ENCODE measurements around the gene PRKD2. TPM values are rescaled to one million over a fixed set of nuclear protein-coding genes. Genes with fewer than 3 reads are reported as not detected.

Gene PRKD2
- total and polyA plus RNA-seq, 2 of the 8 experiments (the other 6 are each of a cell fraction or from before 2014, with no cell fraction given): 24.4 to 63.8 TPM

GRCh38 chr19:46644720-46645119 lies 72.2 kb downstream of the PRKD2 start:
- Histone ChIP-seq H4K20me1 (replicated peaks in 1 of 2; ENCODE audit: control insufficient read depth in 1 of 2, insufficient read depth in 2 of 2, low read length in 2 of 2) (no peaks in the 10 kb centered on the region), H3K4me2 (ENCODE audit: insufficient read depth in 1 of 2, low read depth in 2 of 2, low read length in 2 of 2) (no peak overlapping the region), H3K4me3 (ENCODE audit: extremely low read depth in 1 of 4, insufficient read depth in 2 of 4, low read depth in 3 of 4, low read length in 4 of 4) (no peak overlapping the region), H3K79me1 (ENCODE audit: low read depth, low read length) (no peaks in the 10 kb centered on the region), H3K4ac (replicated peaks; ENCODE audit: insufficient read length, low read depth, low read length) (no peak overlapping the region), H4K5ac (ENCODE audit: insufficient read length, low read depth, low read length) (no peak overlapping the region), H4K91ac (replicated peaks; ENCODE audit: insufficient read length, low read length) (no peak overlapping the region), H3K27ac (ENCODE audit: low read depth, low read length) (no peak overlapping the region), H2BK120ac (replicated peaks; ENCODE audit: low read depth, low read length) (no peak overlapping the region), H2BK20ac (ENCODE audit: low read length) (no peak overlapping the region), H2AFZ (ENCODE audit: low read length) (no peak overlapping the region), H3K18ac (ENCODE audit: extremely low read depth, low read length) (no peak overlapping the region), H2AK5ac (ENCODE audit: low read depth, low read length) (no peak overlapping the region), H3K23ac (ENCODE audit: insufficient read length) (no peak overlapping the region), H2BK5ac (ENCODE audit: low read depth, low read length) (no peak overlapping the region), H3K36me3 (ENCODE audit: control insufficient read depth in 2 of 4, insufficient read depth in 4 of 4, low read length in 3 of 4) (peaks cover 0 to 8% (median 0%) of the 10 kb centered on the region in 4 experiments; a peak in 1 of 8 replicates), H3K27me3 (replicated peaks in 1 of 4; ENCODE audit: control insufficient read depth in 3 of 4, extremely low read depth in 1 of 4, insufficient read depth in 3 of 4, low read length in 3 of 4) (peaks cover 25 to 44% (median 40%) of the 10 kb centered on the region in 4 experiments), H3K23me2 (ENCODE audit: low read depth, low read length) (peaks cover 11% of the 10 kb centered on the region; the same call in 1 of the 2 replicates), H3K4me1 (replicated peaks in 1 of 4; ENCODE audit: control insufficient read depth in 3 of 4, insufficient read depth in 4 of 4, low read length in 3 of 4) (peaks cover 0 to 4% (median 1%) of the 10 kb centered on the region in 4 experiments; a peak in 4 of 7 replicates), H2BK15ac (ENCODE audit: low read length) (no peak overlapping the region), H4K8ac (ENCODE audit: extremely low read depth, insufficient read depth, low read length) (no peak overlapping the region), H3K14ac (ENCODE audit: insufficient read length) (no peak overlapping the region), H3K56ac (replicated peaks; ENCODE audit: insufficient read length, low read depth, low read length) (no peak overlapping the region), H3K79me2 (ENCODE audit: control insufficient read depth in 1 of 2, insufficient read depth in 2 of 2, low read length in 2 of 2) (no peaks in the 10 kb centered on the region), H2BK12ac (ENCODE audit: low read depth, low read length) (no peak overlapping the region; the same call in 1 of the 2 replicates), H3K9ac (replicated peaks in 1 of 4; ENCODE audit: extremely low read depth in 1 of 4, low read depth in 3 of 4, low read length in 3 of 4) (no peak overlapping the region), H3K9me3 (ENCODE audit: insufficient read depth in 2 of 2, low read depth in 1 of 2, low read length in 1 of 2) (peaks cover 0 to 8% of the 10 kb centered on the region in 2 experiments; a peak in 1 of 4 replicates)
- ChIA-PET POLR2A (ENCODE audit: partially characterized antibody) (interaction anchor here (0.6 to 1.9 kb wide), 4 partner anchors 15 to 129 kb away, joined by 3 to 7 read pairs (median 3); no protein-coding TSS in a partner anchor), CTCF (ENCODE audit: partially characterized antibody) (interaction anchor here (0.5 to 2.7 kb wide), 3 partner anchors 17 to 196 kb away, joined by 3 to 17 read pairs (median 3); partner anchors contain the start of gene DACT3)
- WGBS, 2 experiments (ENCODE audit: extremely low coverage in 1 of 2, insufficient coverage in 1 of 2, insufficient read length in 1 of 2, insufficient replicate concordance in 2 of 2, low coverage in 1 of 2, low lambda C conversion rate in 2 of 2, missing lambda C conversion rate in 1 of 2): 79% methylated on average over 3 of the region's 3 CpGs; no CpG with 5 or more reads in 1 of the 2 experiments
- no peak for FAIRE-seq
- no peak for DNase-seq (ENCODE audit: low read depth in 1 of 2, low spot score in 2 of 2)
- TF ChIP-seq POLR2AphosphoS5 (IDR thresholded peaks at IDR 0.05; ENCODE audit: low read depth, low read length): no peak
- TF ChIP-seq CTCF (IDR thresholded peaks at IDR 0.05; ENCODE audit: control extremely low read depth in 1 of 3, insufficient read depth in 1 of 3, low read depth in 1 of 3, low read length in 3 of 3): no peak
- no peak for TF ChIP-seq HDAC6 (IDR thresholded peaks at IDR 0.05; ENCODE audit: low read depth, low read length)
- TF ChIP-seq TEAD4 (IDR thresholded peaks at IDR 0.05; ENCODE audit: low read depth, low read length): no peak
- no peak for TF ChIP-seq ZNF274 (IDR thresholded peaks at IDR 0.05; ENCODE audit: borderline replicate concordance, extremely low read depth, low read length)
- no peak for TF ChIP-seq SIN3A (conservative IDR thresholded peaks at IDR 0.05 in 1 of 2, IDR thresholded peaks at IDR 0.05 in 1 of 2; ENCODE audit: low read depth in 1 of 2, low read length in 2 of 2)
- TF ChIP-seq CHD2 (IDR thresholded peaks at IDR 0.05; ENCODE audit: low read length): no peak
- no peak for TF ChIP-seq KDM5A (IDR thresholded peaks at IDR 0.05; ENCODE audit: low read length)
- no peak for TF ChIP-seq RXRA (IDR thresholded peaks at IDR 0.05; ENCODE audit: insufficient read depth, low read depth, low read length)
- TF ChIP-seq SIRT6 (IDR thresholded peaks at IDR 0.05; ENCODE audit: low read length): no peak
- TF ChIP-seq GTF2F1 (IDR thresholded peaks at IDR 0.05; ENCODE audit: borderline replicate concordance, low read depth, low read length): no peak

Data from H1 (cell line).